ENCODE data around the gene VAC14.

Gene VAC14

DNA sequence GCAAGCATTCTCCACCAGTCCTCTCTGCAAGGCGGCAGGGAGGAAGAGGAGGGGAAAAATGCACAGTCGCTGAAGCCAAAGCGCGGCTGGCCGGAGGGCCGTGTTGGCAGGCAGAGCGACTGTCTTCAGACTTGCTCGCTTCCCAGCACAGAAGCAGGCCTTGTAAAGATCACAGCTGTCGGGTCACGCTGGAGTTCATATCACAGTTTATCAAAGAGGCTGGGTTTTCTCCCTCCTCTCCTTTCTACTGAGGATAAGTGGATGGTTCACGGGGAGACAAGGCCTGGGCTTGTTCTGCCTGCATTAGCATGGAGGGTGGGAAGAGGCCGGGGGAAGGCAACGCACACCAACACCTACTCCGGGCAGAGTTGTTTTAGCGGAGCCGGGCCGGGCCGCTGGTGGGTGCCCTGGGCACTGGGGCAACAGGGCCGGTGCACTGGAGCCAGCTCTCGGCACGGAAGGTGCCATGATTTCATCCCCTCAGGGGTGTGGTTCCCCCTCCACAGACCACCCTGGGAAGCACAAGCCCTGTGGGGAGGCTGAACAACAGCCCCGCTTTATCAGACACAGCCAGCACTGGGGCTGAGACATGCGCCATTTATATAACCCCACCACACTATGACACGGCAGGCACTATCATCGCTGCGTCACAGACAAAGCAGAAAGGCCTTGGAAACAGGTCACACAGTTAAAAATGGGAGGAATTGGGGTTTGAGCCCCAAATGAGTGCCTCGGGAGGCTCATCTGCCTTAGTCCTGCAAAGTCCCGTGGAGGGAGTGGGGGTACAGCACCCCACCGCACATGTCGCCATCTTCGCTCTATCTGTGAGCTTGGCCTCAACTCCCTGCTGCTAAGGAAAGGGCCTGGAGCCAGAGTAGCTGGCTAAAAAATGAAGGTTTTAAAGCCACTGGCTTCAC is 74.8 kb downstream of the VAC14 start:
- DNase-seq (ENCODE audit: low read depth in 1 of 2, low spot score in 1 of 2) = no peak

GRCh38 chr16:70725024-70725911 is 75.7 kb downstream of the VAC14 start:
- no peak for DNase-seq (ENCODE audit: low read depth in 1 of 2, low spot score in 1 of 2)

DNA sequence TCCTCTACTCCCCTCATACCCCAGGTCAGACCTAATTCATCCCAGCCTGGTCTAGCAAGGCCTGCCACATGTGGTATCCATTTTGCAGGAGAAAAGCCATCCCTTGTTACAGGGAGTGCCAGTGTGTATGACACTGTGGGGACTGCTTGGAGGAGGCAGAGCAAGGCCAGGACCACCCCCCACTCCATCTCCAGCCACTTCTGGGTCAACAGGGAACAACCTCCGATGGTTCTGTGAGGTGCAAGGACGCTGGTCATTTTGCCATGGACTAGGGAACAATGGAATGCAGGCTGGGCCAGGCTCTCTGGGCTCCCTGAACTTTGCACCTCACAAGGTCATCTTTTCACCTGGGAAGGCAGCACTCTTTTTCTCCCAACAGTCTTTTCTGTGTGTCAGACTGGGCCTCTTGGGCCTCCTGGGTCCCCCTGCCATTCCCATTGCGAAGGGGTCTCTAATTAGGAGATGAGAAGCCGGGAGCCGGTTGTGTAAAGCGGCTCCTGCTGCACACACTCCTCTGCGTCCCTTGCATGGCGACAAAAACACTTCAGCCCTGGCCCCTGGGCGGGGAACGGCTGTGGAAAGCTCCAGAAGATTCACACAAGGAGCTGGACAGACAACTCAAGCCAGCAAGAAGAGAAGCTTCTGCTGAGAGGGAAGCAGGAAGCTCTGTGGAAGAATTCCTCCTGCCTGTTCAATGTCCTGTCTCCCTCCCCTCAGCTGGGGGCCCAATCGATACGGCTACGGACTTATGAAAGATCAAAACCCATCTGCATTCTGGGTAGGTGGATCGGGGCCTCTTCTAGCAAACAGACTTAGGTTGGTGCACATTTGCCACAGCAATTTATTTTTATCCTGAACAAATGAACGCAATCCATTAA is 76.6 kb downstream of the VAC14 start:
- DNase-seq (ENCODE audit: low read depth in 1 of 2, low spot score in 1 of 2) = no peak

DNA sequence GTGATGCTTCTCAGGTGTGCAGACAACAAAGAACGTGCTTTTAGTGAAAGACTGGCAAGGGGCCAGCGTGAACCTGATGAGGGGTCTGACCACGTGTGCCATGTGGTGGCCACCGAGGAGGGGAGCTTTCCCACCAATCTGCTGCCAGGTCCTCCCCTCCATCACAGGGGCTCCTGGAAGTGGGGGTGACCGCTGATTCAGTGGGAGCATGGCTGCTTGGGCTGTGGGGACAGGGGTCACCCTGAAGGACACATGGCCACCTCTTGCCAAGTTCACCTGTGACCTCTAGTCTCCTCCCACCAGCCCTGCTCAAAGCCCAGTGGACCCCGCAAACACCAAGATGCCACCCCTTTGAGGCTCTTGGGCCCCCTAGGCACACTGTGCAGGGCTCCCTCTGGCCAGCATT is 77.2 kb downstream of the VAC14 start:
- no peak for DNase-seq (ENCODE audit: low read depth in 1 of 2, low spot score in 1 of 2)

DNA sequence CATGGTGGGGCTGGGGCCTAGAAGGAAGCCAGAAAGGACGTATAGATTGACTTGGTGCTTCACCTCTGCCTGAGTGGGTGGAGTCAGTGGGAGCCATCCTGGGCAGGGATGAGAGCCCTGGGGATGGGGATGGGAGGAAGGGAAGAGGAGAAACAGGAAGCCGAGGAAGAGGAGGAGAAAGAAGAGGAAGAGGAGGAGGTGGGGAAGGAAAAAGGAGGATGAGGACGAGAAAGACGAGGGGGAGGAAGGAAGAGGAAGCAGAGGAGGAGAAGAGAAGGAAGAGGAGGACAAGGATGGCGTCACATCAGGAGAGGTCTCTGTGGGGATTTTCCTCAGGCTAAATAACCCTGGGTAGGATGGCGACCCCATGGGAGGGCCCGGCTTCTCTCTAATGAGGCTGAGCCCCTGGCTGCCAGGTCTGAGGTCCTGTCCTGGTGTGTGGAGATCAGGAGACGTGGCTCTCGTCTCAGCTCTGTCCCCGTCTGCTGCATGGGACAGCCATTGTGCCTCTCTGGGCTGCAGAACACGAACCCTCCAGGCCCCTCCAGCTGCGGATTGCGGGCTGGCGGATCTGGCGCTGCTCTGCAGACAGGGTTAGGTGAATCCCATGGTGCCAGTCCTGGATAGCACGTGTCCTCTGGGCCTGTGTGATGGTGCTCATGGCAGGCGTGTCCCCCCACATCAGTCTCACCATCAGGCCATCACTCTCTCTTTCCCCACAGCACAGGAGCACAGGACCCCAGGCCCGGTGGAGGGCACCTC is 79.6 kb downstream of the VAC14 start:
- DNase-seq (ENCODE audit: low read depth in 1 of 2, low spot score in 1 of 2) = no peak

GRCh38 chr16:70720425-70721201 is 80.3 kb downstream of the VAC14 start:
- no peak for DNase-seq (ENCODE audit: low read depth in 1 of 2, low spot score in 1 of 2)

DNA sequence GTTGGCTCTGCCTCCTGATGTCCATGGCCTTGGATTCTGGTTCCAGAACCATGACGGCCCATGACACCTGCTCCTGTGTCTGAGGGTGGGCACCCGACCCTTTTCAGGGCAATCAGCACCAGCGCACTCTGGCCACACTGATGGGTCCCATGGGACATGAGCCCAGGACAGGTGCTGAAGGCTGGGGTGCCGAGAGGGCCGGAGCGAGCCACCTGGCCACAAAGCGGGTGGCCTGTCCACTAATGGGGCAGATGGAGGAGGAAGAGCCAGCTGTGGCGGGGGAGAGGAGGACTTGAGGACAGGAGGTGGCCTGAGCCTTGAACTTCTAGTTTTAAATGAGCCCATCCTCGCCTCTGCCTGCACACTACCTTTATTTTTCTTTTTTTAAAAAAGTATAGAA is 83.9 kb downstream of the VAC14 start:
- DNase-seq (ENCODE audit: low read depth in 1 of 2, low spot score in 1 of 2) = no peak

GRCh38 chr16:70715860-70716357 is 85.0 kb downstream of the VAC14 start:
- no peak for DNase-seq (ENCODE audit: low read depth in 1 of 2, low spot score in 1 of 2)

- no peak for DNase-seq (ENCODE audit: low read depth in 1 of 2, low spot score in 1 of 2)
These were observed 85.7 kb downstream of the VAC14 start for GRCh38 chr16:70715055-70715858.

DNA sequence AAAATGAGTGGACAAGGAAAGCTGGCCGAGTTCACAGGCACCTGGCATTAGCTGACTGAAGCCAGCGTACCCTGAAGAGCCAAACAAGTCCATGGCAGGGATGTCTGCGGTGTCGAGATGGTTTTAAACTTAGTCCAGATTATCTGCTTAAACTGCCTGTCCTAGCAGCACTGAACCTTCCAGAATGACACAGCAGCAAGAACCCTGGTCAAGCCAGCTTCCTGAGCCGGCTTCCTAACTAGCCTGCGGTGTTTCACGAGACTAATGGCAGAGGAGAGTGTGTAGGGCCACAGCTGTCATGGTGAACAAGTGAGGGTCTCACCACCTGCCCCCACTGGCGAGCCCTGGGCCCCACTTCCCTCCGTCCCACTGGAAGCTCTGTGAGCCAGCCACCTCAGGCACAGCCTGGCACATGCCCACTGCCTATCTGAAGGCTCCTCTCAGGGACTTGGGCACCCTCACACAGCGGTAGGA is 86.3 kb downstream of the VAC14 start:
- DNase-seq (ENCODE audit: low read depth in 1 of 2, low spot score in 1 of 2) = no peak

- DNase-seq (ENCODE audit: low read depth in 1 of 2, low spot score in 1 of 2) = no peak
These were observed 87.1 kb downstream of the VAC14 start for GRCh38 chr16:70713824-70714223.

- DNase-seq (ENCODE audit: low read depth in 1 of 2, low spot score in 1 of 2) = no peak
These were observed 87.6 kb downstream of the VAC14 start for GRCh38 chr16:70713342-70713741.

DNA sequence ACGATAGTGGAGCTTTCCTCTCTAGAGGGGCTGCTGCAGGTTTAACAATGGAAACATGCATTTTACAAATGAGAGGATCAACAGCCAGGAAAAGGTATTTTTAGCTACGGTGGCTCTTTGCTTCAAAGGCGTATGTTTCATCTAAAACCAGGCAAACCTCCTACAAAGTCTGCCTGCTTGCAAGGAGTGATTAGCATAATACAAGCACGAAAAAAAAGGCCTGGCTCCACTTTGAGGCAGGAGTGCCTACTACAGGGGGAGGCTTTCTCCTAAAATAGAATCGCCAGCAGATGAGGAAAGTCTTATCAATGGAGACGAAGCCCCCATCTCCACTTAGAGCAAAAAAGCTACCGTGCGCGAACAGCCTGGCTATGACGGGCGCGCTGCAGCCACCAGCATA is 88.0 kb downstream of the VAC14 start:
- no peak for DNase-seq (ENCODE audit: low read depth in 1 of 2, low spot score in 1 of 2)

DNA sequence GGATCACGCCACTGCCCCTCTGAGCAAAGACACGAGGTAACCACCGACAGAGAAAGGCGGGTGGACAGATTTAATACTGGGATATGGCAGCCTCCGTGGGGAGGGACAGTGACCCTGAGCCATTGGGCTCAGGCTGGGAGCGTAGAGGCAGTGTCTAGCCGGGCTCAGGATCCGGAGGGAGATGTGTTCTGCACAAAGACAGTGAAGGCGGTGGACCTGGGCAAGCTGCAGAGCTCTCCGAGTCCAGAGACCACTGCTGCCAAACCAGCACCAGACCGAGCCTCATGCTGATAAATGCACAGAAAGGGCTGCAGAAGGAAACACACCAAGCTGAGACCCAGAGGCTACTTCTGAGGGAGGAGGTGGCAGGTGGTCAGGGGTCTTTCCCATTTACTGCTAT is 88.6 kb downstream of the VAC14 start:
- no peak for DNase-seq (ENCODE audit: low read depth in 1 of 2, low spot score in 1 of 2)

- no peak for DNase-seq (ENCODE audit: low read depth in 1 of 2, low spot score in 1 of 2)
These were observed 89.5 kb downstream of the VAC14 start for GRCh38 chr16:70711211-70712031.

DNA sequence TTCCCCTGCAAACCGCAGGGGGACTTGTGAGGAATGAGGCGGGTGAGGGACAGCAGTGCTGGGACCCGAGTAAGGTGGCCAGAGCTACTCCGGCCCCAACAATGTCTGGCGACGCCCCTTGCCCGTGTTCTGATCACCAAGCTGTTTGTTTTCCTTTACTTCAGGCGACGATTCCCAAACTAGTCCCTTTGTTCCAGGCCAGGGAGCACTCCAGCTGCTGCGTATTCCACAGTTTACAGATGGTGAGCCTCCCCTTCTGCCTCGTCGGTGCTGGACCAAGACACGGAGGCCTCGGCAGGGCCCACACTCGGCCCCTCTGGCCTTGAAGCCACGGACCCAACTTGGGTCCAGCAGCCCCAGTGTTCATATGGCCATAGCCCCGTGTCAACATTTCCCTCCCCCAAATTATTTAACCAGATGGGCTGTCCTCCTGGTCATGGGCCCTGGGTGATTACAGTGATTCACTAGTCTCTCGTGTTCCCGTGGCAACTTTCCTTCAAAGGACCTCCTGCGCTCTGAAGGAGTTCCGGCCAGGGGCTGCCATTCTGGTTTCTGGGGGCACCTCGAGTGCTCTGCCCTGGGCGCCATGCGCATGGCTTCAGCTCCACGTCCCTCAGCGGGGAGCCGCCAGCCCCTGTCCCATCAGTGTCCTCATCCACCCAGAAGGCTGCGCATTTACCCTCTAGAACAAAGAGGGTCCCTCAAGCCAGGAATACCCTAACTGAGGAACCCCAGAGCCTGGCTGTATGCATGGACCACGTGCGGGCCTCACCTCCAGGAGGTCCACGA is 90.3 kb downstream of the VAC14 start:
- DNase-seq (ENCODE audit: low read depth in 1 of 2, low spot score in 1 of 2) = no peak

DNA sequence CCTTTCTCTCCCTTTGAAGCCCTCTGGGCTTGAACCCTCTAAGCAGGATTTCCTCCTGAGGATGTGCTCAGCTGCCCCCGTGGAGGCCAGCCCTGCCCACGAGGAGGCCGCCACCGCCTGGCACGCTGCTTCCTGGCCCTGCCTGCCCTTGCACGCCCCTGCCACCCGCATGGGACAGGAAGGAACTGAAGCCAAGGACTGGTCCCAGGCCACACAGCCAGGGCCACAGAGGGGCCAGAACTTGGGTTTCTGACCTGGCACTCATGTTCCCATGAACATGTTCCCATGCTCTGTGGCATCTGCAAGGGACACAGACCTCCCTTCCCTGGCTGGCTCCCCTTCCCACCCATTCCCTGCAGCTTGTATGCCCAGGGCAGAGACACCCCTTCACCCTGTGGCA is 91.0 kb downstream of the VAC14 start:
- no peak for DNase-seq (ENCODE audit: low read depth in 1 of 2, low spot score in 1 of 2)

All from stimulated activated CD4-positive, alpha-beta T cell treated with anti-CD3 and anti-CD28 coated beads, Interleukin-15, amount 100 ng/mL, for 1 hour (primary cell).